HG02884 (cell line): ENCODE measurements around the gene P2RX3.
"Not testable (repeated sequence)": the region's sequence is repeated elsewhere in the genome, so short reads cannot be mapped to it uniquely, and the experiment has no call there.

Experiments
- ATAC-seq: cut with Tn5 transposase; IDR thresholded peaks from one replicate; pipeline ENCODE4 v1.9.1; 2021; ENCODE audit warnings: mild to moderate bottlenecking, moderate library complexity; ENCODE audit not compliant: unreplicated experiment

Gene P2RX3

DNA sequence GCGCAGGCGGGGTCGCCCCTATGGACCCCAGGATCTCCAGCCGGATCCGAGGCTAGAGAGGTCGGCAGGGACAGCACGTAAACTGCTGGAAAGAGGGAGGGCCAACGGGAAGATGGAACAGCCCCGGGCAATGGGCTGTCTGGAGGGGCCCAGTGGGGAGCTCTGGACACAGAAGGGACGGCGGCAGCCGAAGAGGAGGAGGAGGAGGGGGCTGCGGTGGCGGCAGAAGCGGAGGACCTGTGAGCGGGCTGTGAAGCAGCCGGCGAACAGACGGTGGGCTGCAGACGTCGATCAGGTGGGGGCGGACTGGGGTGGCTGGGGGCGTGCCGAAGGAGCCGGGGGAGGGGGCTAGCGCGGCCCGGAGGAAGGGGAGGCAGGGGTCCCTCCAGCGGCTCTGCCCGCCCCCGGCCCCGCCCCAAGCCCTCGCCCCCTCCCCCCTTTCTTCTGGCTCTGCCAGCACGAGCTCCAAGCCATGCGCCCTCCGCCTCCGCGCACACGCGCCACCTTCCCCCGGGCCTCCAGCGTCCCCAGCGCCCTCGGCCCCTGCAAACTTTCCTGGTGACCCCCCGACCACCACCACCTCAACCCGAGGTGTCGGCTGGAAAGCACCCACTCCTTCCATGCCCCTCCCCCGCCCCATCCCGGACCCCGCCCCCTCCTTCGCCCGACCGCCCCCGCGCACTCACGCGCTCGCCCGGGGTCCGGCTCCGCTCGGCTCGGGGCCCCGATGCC is 13.8 kb upstream of the P2RX3 start:
- peak; percentile 1 for ATAC-seq

- peak; percentile 88 for ATAC-seq
These were observed 13.0 kb upstream of the P2RX3 start, which contains the start of gene TNKS1BP1 for GRCh38 chr11:57324886-57325734. Gene TNKS1BP1, minus strand, starts transcription at chr11:57324952. Its CDS starts 3,067 bp downstream, at chr11:57321885.

DNA sequence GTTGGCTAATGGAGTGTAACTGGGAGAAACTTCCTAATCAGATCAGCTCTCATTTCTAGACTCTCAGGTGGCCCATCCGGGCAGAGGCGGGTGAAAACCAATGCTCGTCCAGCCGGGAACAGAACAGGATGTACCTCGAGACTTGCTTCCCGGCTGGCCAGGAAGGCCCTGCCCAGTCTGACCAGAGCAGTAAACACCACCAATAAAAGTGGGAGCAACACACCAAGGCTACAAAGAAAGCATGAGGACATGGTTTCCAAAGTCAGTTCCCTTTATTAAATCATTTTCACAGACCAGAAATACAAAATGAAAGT is 12.5 kb upstream of the P2RX3 start:
- no peak for ATAC-seq

DNA sequence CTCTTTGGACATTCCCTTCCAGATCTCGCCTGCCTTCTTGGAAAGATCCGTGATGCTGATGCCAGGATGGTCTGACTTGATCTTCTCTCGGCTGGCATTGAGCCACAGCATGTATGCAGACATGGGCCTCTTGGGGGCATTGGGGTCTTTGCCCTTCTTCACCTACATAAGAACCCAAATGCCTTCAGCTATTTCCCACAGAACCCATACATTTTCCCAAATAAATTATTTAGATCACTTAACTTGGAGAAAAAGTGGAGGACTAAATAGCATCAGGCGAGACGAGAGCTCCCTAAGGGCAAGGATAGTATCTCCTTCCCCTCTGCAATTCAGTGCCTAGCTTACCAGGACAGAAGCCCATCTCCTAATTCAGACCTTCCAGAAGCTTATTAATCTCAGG is 10.4 kb upstream of the P2RX3 start:
- no peak for ATAC-seq

DNA sequence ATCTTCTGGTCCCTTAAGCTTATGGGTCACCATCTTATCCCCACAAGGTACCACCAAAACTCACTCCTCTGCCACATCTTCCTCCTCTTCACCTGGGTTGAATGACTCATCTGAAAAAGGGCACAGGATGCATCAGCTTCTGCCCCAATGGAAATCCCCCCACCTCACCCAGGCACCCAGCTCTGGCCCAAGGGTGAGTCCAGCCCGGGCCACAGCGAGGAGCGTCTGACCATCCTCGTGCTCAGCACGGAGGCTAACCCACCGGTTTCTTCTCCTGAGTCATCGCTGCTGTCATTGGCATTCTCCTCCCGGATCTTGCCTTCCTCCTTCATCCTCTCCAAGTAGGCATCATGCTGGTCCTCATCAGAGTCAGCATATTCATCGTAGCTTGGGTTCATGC is 8.1 kb upstream of the P2RX3 start:
- no peak for ATAC-seq

- no peak for ATAC-seq
These were observed 6.4 kb upstream of the P2RX3 start for GRCh38 chr11:57331720-57332119.

- no peak for ATAC-seq
These were observed 5.3 kb upstream of the P2RX3 start for GRCh38 chr11:57332694-57333440.

GRCh38 chr11:57335023-57335342 is 3.2 kb upstream of the P2RX3 start:
- no peak for ATAC-seq

GRCh38 chr11:57335343-57336110 is 2.6 kb upstream of the P2RX3 start, which contains the start of gene SSRP1:
Gene SSRP1, minus strand, starts transcription at chr11:57335892. Its CDS starts 771 bp downstream, at chr11:57335121.
- ATAC-seq = peak; percentile 99

GRCh38 chr11:57336111-57336666 is 2.0 kb upstream of the P2RX3 start:
- no peak for ATAC-seq

DNA sequence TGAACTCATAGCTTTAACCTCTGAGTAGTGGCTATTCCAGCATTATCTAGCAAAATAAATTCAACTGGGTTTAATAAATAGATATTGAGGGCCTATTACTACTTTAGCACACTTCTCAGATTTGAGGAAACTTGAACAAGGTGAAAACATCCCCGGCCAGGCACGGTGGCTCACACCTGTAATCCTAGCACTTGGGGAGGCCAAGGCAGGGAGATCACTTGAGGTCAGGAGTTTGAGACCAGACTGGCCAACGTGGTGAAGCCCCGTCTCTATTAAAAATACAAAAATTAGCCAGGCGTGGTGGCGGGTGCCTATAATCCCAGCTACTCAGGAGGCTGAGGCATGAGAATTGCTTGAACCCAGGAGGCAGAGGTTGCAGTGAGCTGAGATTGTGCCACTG is 1.3 kb upstream of the P2RX3 start:
- not testable (repeated sequence) for ATAC-seq

- ATAC-seq = no peak
These were observed 1.2 kb downstream of the P2RX3 start for GRCh38 chr11:57339328-57339727.

- no peak for ATAC-seq
These were observed 2.0 kb downstream of the P2RX3 start for GRCh38 chr11:57340039-57340615.

- ATAC-seq = no peak
These were observed 3.2 kb downstream of the P2RX3 start for GRCh38 chr11:57341250-57341808.

- ATAC-seq = no peak
These were observed 4.5 kb downstream of the P2RX3 start for GRCh38 chr11:57342702-57343101.

- no peak for ATAC-seq
These were observed 5.7 kb downstream of the P2RX3 start for GRCh38 chr11:57343825-57344224.

DNA sequence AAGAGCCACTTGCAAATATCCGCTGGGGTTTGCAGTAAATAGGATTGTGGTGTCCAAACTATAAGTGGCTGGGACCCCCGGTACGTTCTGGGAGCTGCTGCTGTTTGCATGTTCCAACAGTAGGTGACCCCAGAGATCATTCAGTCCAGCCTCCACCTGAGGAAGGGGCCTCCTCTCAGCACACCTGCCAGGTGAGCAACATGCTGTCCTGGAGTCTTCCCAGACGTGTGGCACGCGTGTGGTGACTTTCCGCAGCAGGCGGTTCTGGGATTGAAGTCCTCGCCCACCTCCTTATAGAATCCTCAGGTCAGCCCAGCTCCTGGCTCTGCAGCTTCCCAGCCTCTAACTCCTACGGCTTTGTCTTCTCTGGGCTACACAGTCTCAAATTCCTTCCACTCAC is 6.7 kb downstream of the P2RX3 start:
- ATAC-seq = no peak

- ATAC-seq = peak; percentile 87
These were observed 7.5 kb downstream of the P2RX3 start for GRCh38 chr11:57345555-57346211.

- no peak for ATAC-seq
These were observed 9.2 kb downstream of the P2RX3 start for GRCh38 chr11:57347336-57347735.
